ENCODE measurements around the gene EDARADD. TPM values are rescaled to one million over a fixed set of nuclear protein-coding genes. Genes with fewer than 3 reads are reported as not detected.

The EDARADD gene
- total and polyA plus RNA-seq, 4 donors, result 0.13 to 0.67 (median 0.26) TPM

DNA sequence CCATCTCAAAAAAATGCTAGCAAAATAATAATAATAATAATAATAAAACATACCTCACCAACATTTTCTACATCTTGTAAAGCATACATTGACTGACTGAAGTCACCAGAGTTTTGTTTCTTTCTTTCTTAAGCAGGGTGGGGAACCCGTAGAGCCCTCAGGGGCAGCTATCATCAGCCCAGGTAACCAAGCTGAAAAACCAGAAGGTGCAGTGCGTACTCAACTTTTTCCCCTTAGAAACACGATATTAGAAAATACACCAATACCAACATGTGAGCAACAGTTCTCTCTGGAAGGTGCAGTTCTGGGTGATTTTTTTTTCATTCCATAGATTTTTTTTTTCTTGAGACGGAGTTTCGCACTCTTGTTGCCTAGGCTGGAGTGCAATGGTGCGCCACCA lies 75.4 kb downstream of the EDARADD start:
- Histone ChIP-seq H3K27me3 (ENCODE audit: control insufficient read depth in 4 of 4, insufficient read depth in 4 of 4, low read length in 3 of 4) (no peaks in the 10 kb centered on the region), H3K9ac (ENCODE audit: low read depth in 1 of 2, low read length in 2 of 2) (no peak overlapping the region), H3K4me1 (ENCODE audit: control insufficient read depth in 4 of 4, insufficient read depth in 4 of 4, low read length in 3 of 4) (no peaks in the 10 kb centered on the region), H3K4me3 (ENCODE audit: low read depth in 1 of 3, low read length in 3 of 3) (no peak overlapping the region), H3K9me3 (ENCODE audit: control insufficient read depth in 4 of 4, low read length in 3 of 4) (no peaks in the 10 kb centered on the region), H3K27ac (ENCODE audit: low read depth in 1 of 2, low read length in 2 of 2) (no peak overlapping the region), H3K36me3 (ENCODE audit: control insufficient read depth in 4 of 4, insufficient read depth in 3 of 4, low read depth in 1 of 4, low read length in 3 of 4) (no peaks in the 10 kb centered on the region)
- DNase-seq (ENCODE audit: low spot score), result no peak
- 95% methylated on average over 6 of the region's 6 CpGs for WGBS
- TF ChIP-seq, protein P1, sequence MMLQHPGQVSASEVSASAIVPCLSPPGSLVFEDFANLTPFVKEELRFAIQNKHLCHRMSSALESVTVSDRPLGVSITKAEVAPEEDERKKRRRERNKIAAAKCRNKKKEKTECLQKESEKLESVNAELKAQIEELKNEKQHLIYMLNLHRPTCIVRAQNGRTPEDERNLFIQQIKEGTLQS (IDR thresholded peaks at IDR 0.05), result no peak
- TF ChIP-seq GABPA (IDR thresholded peaks at IDR 0.05 in 1 of 2, conservative IDR thresholded peaks at IDR 0.05 in 1 of 2) (no peak), YY1 (IDR thresholded peaks at IDR 0.05) (no peak), HNF4A (conservative IDR thresholded peaks at IDR 0.05) (no peak), FOXA2 (IDR thresholded peaks at IDR 0.05) (no peak), MAX (IDR thresholded peaks at IDR 0.05) (no peak), HNF4G (IDR thresholded peaks at IDR 0.05) (no peak), SP1 (IDR thresholded peaks at IDR 0.05) (no peak), JUND (IDR thresholded peaks at IDR 0.05) (no peak), NR2F2 (IDR thresholded peaks at IDR 0.05) (no peak), EGR1 (IDR thresholded peaks at IDR 0.05; ENCODE audit: low read depth in 2 of 2) (no peak), FOXA1 (IDR thresholded peaks at IDR 0.05) (no peak), RXRA (IDR thresholded peaks at IDR 0.05) (no peak)
- TF ChIP-seq, protein P2, sequence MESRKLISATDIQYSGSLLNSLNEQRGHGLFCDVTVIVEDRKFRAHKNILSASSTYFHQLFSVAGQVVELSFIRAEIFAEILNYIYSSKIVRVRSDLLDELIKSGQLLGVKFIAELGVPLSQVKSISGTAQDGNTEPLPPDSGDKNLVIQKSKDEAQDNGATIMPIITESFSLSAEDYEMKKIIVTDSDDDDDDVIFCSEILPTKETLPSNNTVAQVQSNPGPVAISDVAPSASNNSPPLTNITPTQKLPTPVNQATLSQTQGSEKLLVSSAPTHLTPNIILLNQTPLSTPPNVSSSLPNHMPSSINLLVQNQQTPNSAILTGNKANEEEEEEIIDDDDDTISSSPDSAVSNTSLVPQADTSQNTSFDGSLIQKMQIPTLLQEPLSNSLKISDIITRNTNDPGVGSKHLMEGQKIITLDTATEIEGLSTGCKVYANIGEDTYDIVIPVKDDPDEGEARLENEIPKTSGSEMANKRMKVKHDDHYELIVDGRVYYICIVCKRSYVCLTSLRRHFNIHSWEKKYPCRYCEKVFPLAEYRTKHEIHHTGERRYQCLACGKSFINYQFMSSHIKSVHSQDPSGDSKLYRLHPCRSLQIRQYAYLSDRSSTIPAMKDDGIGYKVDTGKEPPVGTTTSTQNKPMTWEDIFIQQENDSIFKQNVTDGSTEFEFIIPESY (IDR thresholded peaks at IDR 0.05), result no peak

DNA sequence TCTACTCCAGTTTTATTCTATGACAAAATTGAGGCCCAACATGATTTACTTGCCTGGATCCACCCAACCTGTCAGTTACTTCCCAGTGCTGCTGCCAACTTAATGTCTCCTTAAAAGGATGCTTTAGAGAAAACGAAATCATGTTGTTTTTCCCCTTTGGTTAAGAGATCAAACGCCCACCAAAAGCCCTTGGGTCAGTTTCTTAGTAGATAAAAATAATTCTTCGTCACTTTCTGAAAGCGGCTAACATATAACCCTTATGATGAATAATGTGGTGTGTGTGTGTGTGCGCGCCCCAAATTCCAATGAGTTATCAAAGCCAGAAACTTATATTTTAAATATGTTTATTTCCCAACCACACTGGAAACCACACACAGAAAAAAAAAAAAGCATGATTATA lies 77.0 kb downstream of the EDARADD start:
- Histone ChIP-seq H3K27ac (ENCODE audit: low read depth in 1 of 2, low read length in 2 of 2) (no peak overlapping the region), H3K9ac (ENCODE audit: low read depth in 1 of 2, low read length in 2 of 2) (no peak overlapping the region), H3K27me3 (ENCODE audit: control insufficient read depth in 4 of 4, insufficient read depth in 4 of 4, low read length in 3 of 4) (no peaks in the 10 kb centered on the region), H3K4me3 (ENCODE audit: low read depth in 1 of 3, low read length in 3 of 3) (no peak overlapping the region), H3K9me3 (ENCODE audit: control insufficient read depth in 4 of 4, low read length in 3 of 4) (no peaks in the 10 kb centered on the region), H3K4me1 (ENCODE audit: control insufficient read depth in 4 of 4, insufficient read depth in 4 of 4, low read length in 3 of 4) (no peaks in the 10 kb centered on the region), H3K36me3 (ENCODE audit: control insufficient read depth in 4 of 4, insufficient read depth in 3 of 4, low read depth in 1 of 4, low read length in 3 of 4) (no peaks in the 10 kb centered on the region)
- TF ChIP-seq TAF1 (conservative IDR thresholded peaks at IDR 0.05), result no peak
- no peak for TF ChIP-seq HNF4G (IDR thresholded peaks at IDR 0.05)
- TF ChIP-seq GABPA (IDR thresholded peaks at IDR 0.05 in 1 of 2, conservative IDR thresholded peaks at IDR 0.05 in 1 of 2), result no peak
- no peak for TF ChIP-seq SP1 (IDR thresholded peaks at IDR 0.05)
- TF ChIP-seq, protein P3, sequence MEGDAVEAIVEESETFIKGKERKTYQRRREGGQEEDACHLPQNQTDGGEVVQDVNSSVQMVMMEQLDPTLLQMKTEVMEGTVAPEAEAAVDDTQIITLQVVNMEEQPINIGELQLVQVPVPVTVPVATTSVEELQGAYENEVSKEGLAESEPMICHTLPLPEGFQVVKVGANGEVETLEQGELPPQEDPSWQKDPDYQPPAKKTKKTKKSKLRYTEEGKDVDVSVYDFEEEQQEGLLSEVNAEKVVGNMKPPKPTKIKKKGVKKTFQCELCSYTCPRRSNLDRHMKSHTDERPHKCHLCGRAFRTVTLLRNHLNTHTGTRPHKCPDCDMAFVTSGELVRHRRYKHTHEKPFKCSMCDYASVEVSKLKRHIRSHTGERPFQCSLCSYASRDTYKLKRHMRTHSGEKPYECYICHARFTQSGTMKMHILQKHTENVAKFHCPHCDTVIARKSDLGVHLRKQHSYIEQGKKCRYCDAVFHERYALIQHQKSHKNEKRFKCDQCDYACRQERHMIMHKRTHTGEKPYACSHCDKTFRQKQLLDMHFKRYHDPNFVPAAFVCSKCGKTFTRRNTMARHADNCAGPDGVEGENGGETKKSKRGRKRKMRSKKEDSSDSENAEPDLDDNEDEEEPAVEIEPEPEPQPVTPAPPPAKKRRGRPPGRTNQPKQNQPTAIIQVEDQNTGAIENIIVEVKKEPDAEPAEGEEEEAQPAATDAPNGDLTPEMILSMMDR (IDR thresholded peaks at IDR 0.05; ENCODE audit: low read depth, low read length, missing input control), result no peak
- TF ChIP-seq RXRA (IDR thresholded peaks at IDR 0.05), result no peak
- no peak for TF ChIP-seq FOXA1 (IDR thresholded peaks at IDR 0.05)
- TF ChIP-seq REST (IDR thresholded peaks at IDR 0.05), result no peak
- TF ChIP-seq, protein P2 (IDR thresholded peaks at IDR 0.05), result no peak
- no peak for TF ChIP-seq FOXA2 (IDR thresholded peaks at IDR 0.05)
- no peak for TF ChIP-seq JUND (IDR thresholded peaks at IDR 0.05)
- TF ChIP-seq, protein P1 (IDR thresholded peaks at IDR 0.05), result no peak
- no peak for TF ChIP-seq HNF4A (conservative IDR thresholded peaks at IDR 0.05)
- TF ChIP-seq YY1 (IDR thresholded peaks at IDR 0.05), result no peak
- TF ChIP-seq RAD21 (IDR thresholded peaks at IDR 0.05), result no peak
- no peak for TF ChIP-seq MAX (IDR thresholded peaks at IDR 0.05)
- TF ChIP-seq EGR1 (IDR thresholded peaks at IDR 0.05; ENCODE audit: low read depth in 2 of 2), result no peak
- no peak for TF ChIP-seq NR2F2 (IDR thresholded peaks at IDR 0.05)
- no peak for DNase-seq (ENCODE audit: low spot score)
- WGBS, result 86% methylated on average over 6 of the region's 6 CpGs

Data from liver (tissue), 9 donors.